Measurements from ENCODE around the gene IBTK. TPM values are rescaled to one million over a fixed set of nuclear protein-coding genes. Genes with fewer than 3 reads are reported as not detected.

The IBTK gene
- total and polyA plus RNA-seq, 7 donors = 18.9 to 26.2 (median 25.0) TPM

- H3K4me1 ChIP-seq = peaks cover 0 to 26% (median 11%) of the 10 kb centered on the region in 4 donors
- TF ChIP-seq CTCF (IDR thresholded peaks at IDR 0.05) (no peak), POLR2A (IDR thresholded peaks at IDR 0.05) (no peak), EP300 (IDR thresholded peaks at IDR 0.05) (no peak), POLR2AphosphoS5 (IDR thresholded peaks at IDR 0.05) (no peak)
- WGBS, 2 donors = 82 to 96% methylated on average over 3 of the region's 3 CpGs
Measured at GRCh38 chr6:82240186-82240585, 7.4 kb downstream of the IBTK start.

GRCh38 chr6:82239597-82239996, 7.9 kb downstream of the IBTK start:
- no peak overlapping the region for H3K27ac ChIP-seq
- H3K27me3 ChIP-seq = no peaks in the 10 kb centered on the region
- H3K9me3 ChIP-seq = no peaks in the 10 kb centered on the region
- DNase-seq = no peak
- WGBS, 2 donors = 90 to 94% methylated on average over 2 of the region's 2 CpGs
- H3K4me1 ChIP-seq = peaks cover 0 to 21% (median 8%) of the 10 kb centered on the region in 4 donors
- TF ChIP-seq EP300 (IDR thresholded peaks at IDR 0.05) = no peak
- peaks cover 0 to 16% (median 0%) of the 10 kb centered on the region in 4 donors for H3K36me3 ChIP-seq
- intact Hi-C loops (cut with DNase I) = no loop called here
- H3K4me3 ChIP-seq = no peak overlapping the region

More at GRCh38 chr6:82240186-82240585, 7.4 kb downstream of the IBTK start:
- DNase-seq = no peak
- Histone ChIP-seq H3K4me3 (no peak overlapping the region), H3K36me3 (peaks cover 0 to 10% (median 0%) of the 10 kb centered on the region in 4 donors), H3K9me3 (no peaks in the 10 kb centered on the region), H3K27ac (no peak overlapping the region), H3K27me3 (no peaks in the 10 kb centered on the region)
- intact Hi-C loops (cut with DNase I) = loop anchor here (10.0 kb wide), 1 partner anchor 955 kb away; the partner anchor contains the start of genes PGM3 and RWDD2A

GRCh38 chr6:82237013-82237412, 10.5 kb downstream of the IBTK start:
- 45 to 53% methylated on average over 1 of the region's 1 CpG for WGBS, 2 donors
- intact Hi-C loops (cut with DNase I) = no loop called here
- peaks cover 0 to 37% (median 4%) of the 10 kb centered on the region in 4 donors for H3K36me3 ChIP-seq
- TF ChIP-seq EP300 (IDR thresholded peaks at IDR 0.05) (no peak), CTCF (IDR thresholded peaks at IDR 0.05) (no peak), POLR2AphosphoS5 (IDR thresholded peaks at IDR 0.05) (no peak)
- H3K27ac ChIP-seq = no peak overlapping the region
- no peaks in the 10 kb centered on the region for H3K9me3 ChIP-seq
- no peaks in the 10 kb centered on the region for H3K27me3 ChIP-seq
- DNase-seq = no peak
- peaks cover 0 to 10% (median 6%) of the 10 kb centered on the region in 4 donors for H3K4me1 ChIP-seq
- no peak overlapping the region for H3K4me3 ChIP-seq

- Histone ChIP-seq H3K9me3 (no peaks in the 10 kb centered on the region), H3K4me1 (no peaks in the 10 kb centered on the region), H3K27ac (no peak overlapping the region), H3K4me3 (no peak overlapping the region), H3K36me3 (peaks cover 6 to 79% (median 24%) of the 10 kb centered on the region in 4 donors), H3K27me3 (no peaks in the 10 kb centered on the region)
- WGBS, 2 donors = 88 to 95% methylated on average over 1 of the region's 1 CpG
- DNase-seq = no peak
- no peak for TF ChIP-seq POLR2AphosphoS5 (IDR thresholded peaks at IDR 0.05)
- TF ChIP-seq POLR2A (IDR thresholded peaks at IDR 0.05) = no peak
- no peak for TF ChIP-seq EP300 (IDR thresholded peaks at IDR 0.05)
- TF ChIP-seq CTCF (IDR thresholded peaks at IDR 0.05) = no peak
- intact Hi-C loops (cut with DNase I) = no loop called here
Measured at GRCh38 chr6:82227770-82228169, 19.8 kb downstream of the IBTK start.

- Histone ChIP-seq H3K9me3 (no peaks in the 10 kb centered on the region), H3K36me3 (peaks cover 15 to 92% (median 19%) of the 10 kb centered on the region in 4 donors), H3K4me1 (no peaks in the 10 kb centered on the region), H3K27me3 (no peaks in the 10 kb centered on the region), H3K27ac (no peak overlapping the region), H3K4me3 (no peak overlapping the region)
- no peak for TF ChIP-seq POLR2AphosphoS5 (IDR thresholded peaks at IDR 0.05)
- no peak for TF ChIP-seq CTCF (IDR thresholded peaks at IDR 0.05)
- TF ChIP-seq POLR2A (IDR thresholded peaks at IDR 0.05) = no peak
- no peak for TF ChIP-seq EP300 (IDR thresholded peaks at IDR 0.05)
- intact Hi-C loops (cut with DNase I) = no loop called here
- WGBS, 2 donors = 98% methylated on average over 2 of the region's 2 CpGs
- no peak for DNase-seq
Measured at GRCh38 chr6:82220167-82220566, 27.4 kb downstream of the IBTK start.

Data from sigmoid colon (tissue), 7 donors.